WTC11 (cell line): ENCODE data around the gene FAHD2A. TPM values are rescaled to one million over a fixed set of nuclear protein-coding genes. Genes with fewer than 3 reads are reported as not detected.

Experiments
- ATAC-seq: fragments of 200-7000 bp; cut with Tn5 transposase; 2 replicates; pipeline ENCODE4 v1.10.0; 2021; ENCODE audit warnings: mild to moderate bottlenecking, moderate library complexity
- CTCF ChIA-PET: fragments of 300-600 bp; sonication (Branson Sonifier 250); formaldehyde crosslinking; loops from one replicate; lab custom pipeline; 2021; ENCODE audit warnings: antibody characterized with exemption; lab: Charles Lee
- POLR2A ChIA-PET: fragments of 350-600 bp; sonication (Branson Sonifier 250); formaldehyde crosslinking; loops from one replicate; lab custom pipeline; 2021; ENCODE audit warnings: antibody characterized with exemption; lab: Charles Lee
- DNase-seq: peaks from one replicate; pipeline ENCODE4 v3.0.0; 2021; ENCODE audit warnings: low spot score
- H3K27ac Mint-ChIP-seq: 2 replicates; pipeline ENCODE4 v1.8.0; 2021; ENCODE audit warnings: mixed read lengths
- H3K27me3 Mint-ChIP-seq: 2 replicates; pipeline ENCODE4 v1.8.0; 2021; ENCODE audit warnings: low read depth, mild to moderate bottlenecking, moderate library complexity, mixed read lengths
- H3K36me3 Mint-ChIP-seq: 2 replicates; pipeline ENCODE4 v1.8.0; 2021; ENCODE audit warnings: mixed read lengths
- H3K4me1 Mint-ChIP-seq: 2 replicates; pipeline ENCODE4 v1.8.0; 2022; ENCODE audit warnings: mixed read lengths
- H3K4me3 Mint-ChIP-seq: 2 replicates; pipeline ENCODE4 v1.8.0; 2021; ENCODE audit warnings: mild to moderate bottlenecking, moderate library complexity, mixed read lengths
- H3K9me3 Mint-ChIP-seq: 2 replicates; pipeline ENCODE4 v1.8.0; 2021; ENCODE audit warnings: mixed read lengths
- ATF1 ChIP-seq: sonication (generic); formaldehyde crosslinking; IDR thresholded peaks from 2 replicates; pipeline ENCODE4 v1.8.1; 2023; ENCODE audit warnings: mild to moderate bottlenecking, moderate library complexity, missing genetic modification reagents
- CREB1 ChIP-seq: sonication (generic); formaldehyde crosslinking; IDR thresholded peaks from 2 replicates; pipeline ENCODE4 v1.8.0; 2023; ENCODE audit warnings: mild to moderate bottlenecking, missing genetic modification reagents
- E2F1 ChIP-seq: sonication (generic); formaldehyde crosslinking; IDR thresholded peaks from 2 replicates; pipeline ENCODE4 v1.8.0; 2022; ENCODE audit warnings: mild to moderate bottlenecking, missing genetic modification reagents
- FOXJ3 ChIP-seq: sonication (generic); formaldehyde crosslinking; IDR thresholded peaks from 2 replicates; pipeline ENCODE4 v1.9.0; 2021; ENCODE audit warnings: missing genetic modification reagents, mild to moderate bottlenecking, borderline replicate concordance
- JAZF1 ChIP-seq: fragments of 250-450 bp; sonication (Bioruptor Pico); IDR thresholded peaks from 2 replicates; pipeline ENCODE4 v1.9.0; 2021; ENCODE audit warnings: moderate library complexity, mild to moderate bottlenecking, inconsistent platforms
- NFE2L1 ChIP-seq: sonication (generic); formaldehyde crosslinking; IDR thresholded peaks from 2 replicates; pipeline ENCODE4 v1.8.1; 2023; ENCODE audit warnings: missing genetic modification reagents
- NR3C1 ChIP-seq: sonication (generic); formaldehyde crosslinking; conservative IDR thresholded peaks from 2 replicates; pipeline ENCODE4 v1.8.1; 2023; ENCODE audit warnings: low read depth, mild to moderate bottlenecking, missing genetic modification reagents
- SP1 ChIP-seq: sonication (generic); formaldehyde crosslinking; conservative IDR thresholded peaks from 2 replicates; pipeline ENCODE4 v1.8.1; 2022; ENCODE audit warnings: missing genetic modification reagents
- USF1 ChIP-seq: sonication (generic); formaldehyde crosslinking; IDR thresholded peaks from 2 replicates; pipeline ENCODE4 v1.8.0; 2022; ENCODE audit warnings: mild to moderate bottlenecking, missing genetic modification reagents
- ZBTB21 ChIP-seq: sonication (generic); formaldehyde crosslinking; IDR thresholded peaks from 2 replicates; pipeline ENCODE4 v1.8.1; 2023; ENCODE audit warnings: mild to moderate bottlenecking, missing genetic modification reagents, borderline replicate concordance
- ZNF423 ChIP-seq: fragments of 250-450 bp; sonication (Bioruptor Pico); IDR thresholded peaks from 2 replicates; pipeline ENCODE4 v2.1.2; 2022; ENCODE audit warnings: mild to moderate bottlenecking, moderate library complexity
- total RNA-seq: library from RNA; stranded (reverse); gene quantifications from 3 replicates; pipeline ENCODE4 v1.2.3, GENCODE V29; 2021
- TF ChIP-seq, protein P1 (sequence below): sonication (generic); formaldehyde crosslinking; conservative IDR thresholded peaks from 2 replicates; pipeline ENCODE4 v1.8.1; 2022; ENCODE audit warnings: mild to moderate bottlenecking, missing genetic modification reagents
- TF ChIP-seq, protein P2 (sequence below): fragments of 250-450 bp; sonication (Bioruptor Pico); IDR thresholded peaks from 2 replicates; pipeline ENCODE4 v1.9.0; 2021; ENCODE audit warnings: mild to moderate bottlenecking
- TF ChIP-seq, protein P3 (sequence below): sonication (generic); formaldehyde crosslinking; IDR thresholded peaks from 2 replicates; pipeline ENCODE4 v1.8.1; 2023; ENCODE audit warnings: mild to moderate bottlenecking, missing genetic modification reagents
- TF ChIP-seq, protein P4 (sequence below): fragments of 250-450 bp; sonication (Bioruptor Pico); IDR thresholded peaks from 2 replicates; pipeline ENCODE4 v1.9.0; 2021; ENCODE audit warnings: mild to moderate bottlenecking, borderline replicate concordance
- TF ChIP-seq, protein P5 (sequence below): sonication (generic); formaldehyde crosslinking; IDR thresholded peaks from 2 replicates; pipeline ENCODE4 v1.8.1; 2022; ENCODE audit warnings: low read depth, mild to moderate bottlenecking, moderate library complexity, missing genetic modification reagents, borderline replicate concordance
- TF ChIP-seq, protein P6 (sequence below): sonication (generic); formaldehyde crosslinking; conservative IDR thresholded peaks from 2 replicates; pipeline ENCODE4 v1.8.1; 2023; ENCODE audit warnings: mild to moderate bottlenecking, low read depth, missing genetic modification reagents, moderate library complexity

The FAHD2A gene
- total RNA-seq, 1 experiment from 2014 or later, result 47.9 TPM

DNA sequence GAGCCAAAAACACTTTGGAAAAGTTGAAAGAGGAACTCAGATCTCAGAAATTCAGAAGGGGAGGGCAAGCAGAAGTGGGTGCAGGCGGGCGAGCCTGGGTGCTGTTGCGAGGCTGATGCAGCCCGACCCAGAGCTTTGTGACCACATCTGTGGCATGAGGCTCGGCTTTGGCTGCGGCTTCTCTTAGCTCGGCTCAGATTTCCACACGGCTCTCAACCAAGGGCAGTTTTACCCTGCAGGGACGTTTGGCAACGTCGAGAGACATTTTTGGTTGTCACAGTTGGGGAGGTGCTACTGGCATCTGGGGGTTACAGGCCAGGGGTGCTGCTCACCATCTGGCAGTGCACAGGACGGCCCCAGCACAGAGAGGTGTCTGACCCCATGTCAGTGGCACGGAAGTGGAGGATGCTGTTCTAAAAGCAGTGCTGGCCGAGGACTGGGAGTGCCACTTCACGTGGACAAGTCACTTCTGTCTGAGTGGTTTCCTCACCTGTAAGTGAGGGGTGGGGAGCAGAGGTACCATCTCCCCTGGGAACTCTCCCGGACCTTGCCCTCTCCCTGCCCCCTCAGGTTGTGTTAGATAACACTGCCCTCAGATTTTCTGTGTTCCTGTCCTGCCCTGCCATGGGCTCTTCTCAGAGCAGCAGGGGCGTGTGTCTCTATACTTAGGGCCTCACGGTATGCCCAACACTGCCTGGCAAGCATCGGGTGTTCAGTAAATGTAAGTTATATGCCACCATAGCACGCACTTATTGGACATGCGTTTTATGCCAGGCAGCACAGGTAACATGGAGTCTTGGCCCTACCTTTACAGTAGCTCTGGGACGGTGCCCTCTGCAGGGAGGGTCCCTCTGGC is 48.7 kb upstream of the FAHD2A start:
- Mint-ChIP-seq H3K4me1 (no peaks in the 10 kb centered on the region), H3K36me3 (no peaks in the 10 kb centered on the region), H3K27ac (no peak overlapping the region), H3K9me3 (peaks cover 10% of the 10 kb centered on the region; the same call in 1 of the 2 replicates), H3K4me3 (no peak overlapping the region), H3K27me3 (peaks cover 9% of the 10 kb centered on the region; the same call in 1 of the 2 replicates)
- TF ChIP-seq, protein P1, sequence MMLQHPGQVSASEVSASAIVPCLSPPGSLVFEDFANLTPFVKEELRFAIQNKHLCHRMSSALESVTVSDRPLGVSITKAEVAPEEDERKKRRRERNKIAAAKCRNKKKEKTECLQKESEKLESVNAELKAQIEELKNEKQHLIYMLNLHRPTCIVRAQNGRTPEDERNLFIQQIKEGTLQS, result no peak
- ChIA-PET CTCF (interaction anchor here (0.5 to 2.6 kb wide), 3 partner anchors 9 to 35 kb away, joined by 3 to 8 read pairs (median 4); no protein-coding TSS in a partner anchor), POLR2A (no interaction called here)
- no peak for DNase-seq
- ATAC-seq, result no peak

DNA sequence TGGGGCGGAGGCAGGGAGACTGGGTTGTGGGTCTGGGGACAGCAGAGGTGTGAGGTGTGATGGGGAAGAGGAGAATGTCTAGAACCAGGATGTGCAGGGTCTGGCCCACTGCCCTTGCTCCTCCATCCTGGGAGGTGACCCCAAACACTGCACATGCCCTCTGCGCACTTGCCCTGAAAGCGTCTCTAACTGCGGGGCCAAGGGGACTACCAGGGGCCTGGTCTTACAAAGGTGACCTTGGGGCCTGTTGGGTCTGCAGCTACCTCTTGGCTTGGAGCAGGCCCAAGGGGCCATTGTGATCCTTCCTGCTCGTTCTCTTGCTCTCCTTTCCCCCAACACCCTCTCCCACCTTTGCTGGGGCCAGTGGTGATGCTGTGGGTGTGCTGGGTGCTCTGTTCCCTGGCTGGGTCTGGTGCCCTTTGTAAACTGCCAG is 48.0 kb upstream of the FAHD2A start:
- Mint-ChIP-seq H3K27me3 (peaks cover 4% of the 10 kb centered on the region; the same call in 1 of the 2 replicates), H3K4me3 (no peak overlapping the region), H3K9me3 (peaks cover 10% of the 10 kb centered on the region; the same call in 1 of the 2 replicates)
- no peak for TF ChIP-seq ATF1 (CRISPR knock-in tag)
- TF ChIP-seq SP1 (CRISPR knock-in tag), result no peak
- TF ChIP-seq, protein P2, sequence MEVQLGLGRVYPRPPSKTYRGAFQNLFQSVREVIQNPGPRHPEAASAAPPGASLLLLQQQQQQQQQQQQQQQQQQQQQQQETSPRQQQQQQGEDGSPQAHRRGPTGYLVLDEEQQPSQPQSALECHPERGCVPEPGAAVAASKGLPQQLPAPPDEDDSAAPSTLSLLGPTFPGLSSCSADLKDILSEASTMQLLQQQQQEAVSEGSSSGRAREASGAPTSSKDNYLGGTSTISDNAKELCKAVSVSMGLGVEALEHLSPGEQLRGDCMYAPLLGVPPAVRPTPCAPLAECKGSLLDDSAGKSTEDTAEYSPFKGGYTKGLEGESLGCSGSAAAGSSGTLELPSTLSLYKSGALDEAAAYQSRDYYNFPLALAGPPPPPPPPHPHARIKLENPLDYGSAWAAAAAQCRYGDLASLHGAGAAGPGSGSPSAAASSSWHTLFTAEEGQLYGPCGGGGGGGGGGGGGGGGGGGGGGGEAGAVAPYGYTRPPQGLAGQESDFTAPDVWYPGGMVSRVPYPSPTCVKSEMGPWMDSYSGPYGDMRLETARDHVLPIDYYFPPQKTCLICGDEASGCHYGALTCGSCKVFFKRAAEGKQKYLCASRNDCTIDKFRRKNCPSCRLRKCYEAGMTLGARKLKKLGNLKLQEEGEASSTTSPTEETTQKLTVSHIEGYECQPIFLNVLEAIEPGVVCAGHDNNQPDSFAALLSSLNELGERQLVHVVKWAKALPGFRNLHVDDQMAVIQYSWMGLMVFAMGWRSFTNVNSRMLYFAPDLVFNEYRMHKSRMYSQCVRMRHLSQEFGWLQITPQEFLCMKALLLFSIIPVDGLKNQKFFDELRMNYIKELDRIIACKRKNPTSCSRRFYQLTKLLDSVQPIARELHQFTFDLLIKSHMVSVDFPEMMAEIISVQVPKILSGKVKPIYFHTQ (CRISPR knock-in tag), result no peak
- TF ChIP-seq ZNF423 (CRISPR knock-in tag), result no peak
- TF ChIP-seq CREB1 (CRISPR knock-in tag), result no peak
- TF ChIP-seq NR3C1 (CRISPR knock-in tag), result no peak
- TF ChIP-seq, protein P3, sequence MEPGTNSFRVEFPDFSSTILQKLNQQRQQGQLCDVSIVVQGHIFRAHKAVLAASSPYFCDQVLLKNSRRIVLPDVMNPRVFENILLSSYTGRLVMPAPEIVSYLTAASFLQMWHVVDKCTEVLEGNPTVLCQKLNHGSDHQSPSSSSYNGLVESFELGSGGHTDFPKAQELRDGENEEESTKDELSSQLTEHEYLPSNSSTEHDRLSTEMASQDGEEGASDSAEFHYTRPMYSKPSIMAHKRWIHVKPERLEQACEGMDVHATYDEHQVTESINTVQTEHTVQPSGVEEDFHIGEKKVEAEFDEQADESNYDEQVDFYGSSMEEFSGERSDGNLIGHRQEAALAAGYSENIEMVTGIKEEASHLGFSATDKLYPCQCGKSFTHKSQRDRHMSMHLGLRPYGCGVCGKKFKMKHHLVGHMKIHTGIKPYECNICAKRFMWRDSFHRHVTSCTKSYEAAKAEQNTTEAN (CRISPR knock-in tag), result no peak
- TF ChIP-seq, protein P4, sequence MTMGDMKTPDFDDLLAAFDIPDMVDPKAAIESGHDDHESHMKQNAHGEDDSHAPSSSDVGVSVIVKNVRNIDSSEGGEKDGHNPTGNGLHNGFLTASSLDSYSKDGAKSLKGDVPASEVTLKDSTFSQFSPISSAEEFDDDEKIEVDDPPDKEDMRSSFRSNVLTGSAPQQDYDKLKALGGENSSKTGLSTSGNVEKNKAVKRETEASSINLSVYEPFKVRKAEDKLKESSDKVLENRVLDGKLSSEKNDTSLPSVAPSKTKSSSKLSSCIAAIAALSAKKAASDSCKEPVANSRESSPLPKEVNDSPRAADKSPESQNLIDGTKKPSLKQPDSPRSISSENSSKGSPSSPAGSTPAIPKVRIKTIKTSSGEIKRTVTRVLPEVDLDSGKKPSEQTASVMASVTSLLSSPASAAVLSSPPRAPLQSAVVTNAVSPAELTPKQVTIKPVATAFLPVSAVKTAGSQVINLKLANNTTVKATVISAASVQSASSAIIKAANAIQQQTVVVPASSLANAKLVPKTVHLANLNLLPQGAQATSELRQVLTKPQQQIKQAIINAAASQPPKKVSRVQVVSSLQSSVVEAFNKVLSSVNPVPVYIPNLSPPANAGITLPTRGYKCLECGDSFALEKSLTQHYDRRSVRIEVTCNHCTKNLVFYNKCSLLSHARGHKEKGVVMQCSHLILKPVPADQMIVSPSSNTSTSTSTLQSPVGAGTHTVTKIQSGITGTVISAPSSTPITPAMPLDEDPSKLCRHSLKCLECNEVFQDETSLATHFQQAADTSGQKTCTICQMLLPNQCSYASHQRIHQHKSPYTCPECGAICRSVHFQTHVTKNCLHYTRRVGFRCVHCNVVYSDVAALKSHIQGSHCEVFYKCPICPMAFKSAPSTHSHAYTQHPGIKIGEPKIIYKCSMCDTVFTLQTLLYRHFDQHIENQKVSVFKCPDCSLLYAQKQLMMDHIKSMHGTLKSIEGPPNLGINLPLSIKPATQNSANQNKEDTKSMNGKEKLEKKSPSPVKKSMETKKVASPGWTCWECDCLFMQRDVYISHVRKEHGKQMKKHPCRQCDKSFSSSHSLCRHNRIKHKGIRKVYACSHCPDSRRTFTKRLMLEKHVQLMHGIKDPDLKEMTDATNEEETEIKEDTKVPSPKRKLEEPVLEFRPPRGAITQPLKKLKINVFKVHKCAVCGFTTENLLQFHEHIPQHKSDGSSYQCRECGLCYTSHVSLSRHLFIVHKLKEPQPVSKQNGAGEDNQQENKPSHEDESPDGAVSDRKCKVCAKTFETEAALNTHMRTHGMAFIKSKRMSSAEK, result no peak
- TF ChIP-seq FOXJ3 (CRISPR knock-in tag), result no peak
- TF ChIP-seq ZBTB21 (CRISPR knock-in tag), result no peak
- no peak for TF ChIP-seq NFE2L1 (CRISPR knock-in tag)
- no peak for TF ChIP-seq E2F1 (CRISPR knock-in tag)
- no peak for TF ChIP-seq JAZF1
- TF ChIP-seq, protein P5, sequence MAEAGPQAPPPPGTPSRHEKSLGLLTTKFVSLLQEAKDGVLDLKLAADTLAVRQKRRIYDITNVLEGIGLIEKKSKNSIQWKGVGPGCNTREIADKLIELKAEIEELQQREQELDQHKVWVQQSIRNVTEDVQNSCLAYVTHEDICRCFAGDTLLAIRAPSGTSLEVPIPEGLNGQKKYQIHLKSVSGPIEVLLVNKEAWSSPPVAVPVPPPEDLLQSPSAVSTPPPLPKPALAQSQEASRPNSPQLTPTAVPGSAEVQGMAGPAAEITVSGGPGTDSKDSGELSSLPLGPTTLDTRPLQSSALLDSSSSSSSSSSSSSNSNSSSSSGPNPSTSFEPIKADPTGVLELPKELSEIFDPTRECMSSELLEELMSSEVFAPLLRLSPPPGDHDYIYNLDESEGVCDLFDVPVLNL (CRISPR knock-in tag), result no peak
- TF ChIP-seq USF1 (CRISPR knock-in tag), result no peak
- TF ChIP-seq, protein P6, sequence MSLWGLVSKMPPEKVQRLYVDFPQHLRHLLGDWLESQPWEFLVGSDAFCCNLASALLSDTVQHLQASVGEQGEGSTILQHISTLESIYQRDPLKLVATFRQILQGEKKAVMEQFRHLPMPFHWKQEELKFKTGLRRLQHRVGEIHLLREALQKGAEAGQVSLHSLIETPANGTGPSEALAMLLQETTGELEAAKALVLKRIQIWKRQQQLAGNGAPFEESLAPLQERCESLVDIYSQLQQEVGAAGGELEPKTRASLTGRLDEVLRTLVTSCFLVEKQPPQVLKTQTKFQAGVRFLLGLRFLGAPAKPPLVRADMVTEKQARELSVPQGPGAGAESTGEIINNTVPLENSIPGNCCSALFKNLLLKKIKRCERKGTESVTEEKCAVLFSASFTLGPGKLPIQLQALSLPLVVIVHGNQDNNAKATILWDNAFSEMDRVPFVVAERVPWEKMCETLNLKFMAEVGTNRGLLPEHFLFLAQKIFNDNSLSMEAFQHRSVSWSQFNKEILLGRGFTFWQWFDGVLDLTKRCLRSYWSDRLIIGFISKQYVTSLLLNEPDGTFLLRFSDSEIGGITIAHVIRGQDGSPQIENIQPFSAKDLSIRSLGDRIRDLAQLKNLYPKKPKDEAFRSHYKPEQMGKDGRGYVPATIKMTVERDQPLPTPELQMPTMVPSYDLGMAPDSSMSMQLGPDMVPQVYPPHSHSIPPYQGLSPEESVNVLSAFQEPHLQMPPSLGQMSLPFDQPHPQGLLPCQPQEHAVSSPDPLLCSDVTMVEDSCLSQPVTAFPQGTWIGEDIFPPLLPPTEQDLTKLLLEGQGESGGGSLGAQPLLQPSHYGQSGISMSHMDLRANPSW (CRISPR knock-in tag), result no peak

More for the DNA sequence above, 48.0 kb upstream of the FAHD2A start:
- Mint-ChIP-seq H3K4me1 (no peaks in the 10 kb centered on the region), H3K36me3 (no peaks in the 10 kb centered on the region), H3K27ac (no peak overlapping the region)
- CTCF ChIA-PET, result interaction anchor here (0.8 to 1.2 kb wide), 2 partner anchors 9 to 123 kb away, joined by 3 to 4 read pairs; no protein-coding TSS in a partner anchor
- DNase-seq (no peak), ATAC-seq (no peak)
- POLR2A ChIA-PET, result no interaction called here
